HG03196 (cell line): ENCODE results near the gene VDR.

Experiments used
- ATAC-seq: cut with Tn5 transposase; IDR thresholded peaks from one replicate; pipeline ENCODE4 v1.9.1; 2021; ENCODE audit not compliant: unreplicated experiment

The VDR gene

DNA sequence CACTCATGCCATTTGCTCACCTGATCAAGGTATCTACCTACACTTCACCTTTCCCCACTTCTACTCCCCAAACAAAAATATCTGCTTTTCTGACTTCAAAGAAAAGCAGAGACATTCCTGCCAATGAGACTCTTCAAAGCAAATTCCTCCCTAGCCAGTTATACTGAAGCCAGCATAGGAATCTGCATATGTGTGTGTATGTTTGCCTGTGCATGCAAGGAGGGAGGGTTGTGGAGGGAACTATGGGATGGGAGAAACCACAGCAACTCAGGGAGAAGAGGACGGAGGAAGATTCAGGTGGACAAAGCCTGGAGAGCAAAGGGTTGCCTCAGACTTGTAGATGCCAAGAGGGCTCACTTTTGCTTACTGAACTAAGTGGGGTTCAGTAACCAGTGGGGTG is 26.4 kb upstream of the VDR start:
- no peak for ATAC-seq

DNA sequence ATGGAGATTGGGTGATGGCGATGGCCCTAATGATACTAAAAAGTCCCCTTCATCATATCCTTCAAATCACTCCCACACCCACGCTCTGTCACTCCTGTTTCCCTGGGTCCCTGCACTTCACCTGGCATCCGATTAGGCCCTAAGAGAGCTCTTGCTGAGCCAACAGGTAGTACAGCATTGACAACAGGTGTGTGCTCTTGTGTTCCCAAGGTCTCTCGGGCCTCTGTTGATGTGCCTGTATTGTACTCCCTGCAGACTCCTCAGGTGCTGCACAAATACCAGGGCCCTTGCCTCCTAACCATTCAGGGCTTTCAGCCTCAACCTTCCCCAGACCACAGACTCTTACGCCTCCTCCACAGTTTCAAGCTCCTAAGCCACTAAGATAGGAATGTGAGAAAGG is 25.8 kb upstream of the VDR start:
- no peak for ATAC-seq

DNA sequence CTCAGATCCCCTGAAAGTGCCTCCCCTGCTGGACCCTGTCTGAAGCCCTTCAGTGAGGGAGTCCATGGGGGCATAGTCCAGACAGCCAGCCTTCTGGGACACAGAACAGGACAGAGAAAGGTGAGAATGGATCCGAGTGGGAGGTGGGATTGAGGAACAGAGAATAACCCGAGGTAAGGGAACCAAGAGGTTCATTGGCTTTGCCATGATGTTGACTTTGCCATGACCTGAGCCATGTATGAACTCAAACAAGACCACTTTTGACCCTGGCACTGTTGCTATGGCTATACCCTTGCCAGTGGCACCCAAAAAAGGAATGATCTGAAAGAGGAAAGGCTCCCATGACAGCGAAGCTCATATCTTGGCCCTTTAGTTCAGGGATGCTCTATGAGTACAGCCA is 22.6 kb upstream of the VDR start:
- ATAC-seq: no peak

DNA sequence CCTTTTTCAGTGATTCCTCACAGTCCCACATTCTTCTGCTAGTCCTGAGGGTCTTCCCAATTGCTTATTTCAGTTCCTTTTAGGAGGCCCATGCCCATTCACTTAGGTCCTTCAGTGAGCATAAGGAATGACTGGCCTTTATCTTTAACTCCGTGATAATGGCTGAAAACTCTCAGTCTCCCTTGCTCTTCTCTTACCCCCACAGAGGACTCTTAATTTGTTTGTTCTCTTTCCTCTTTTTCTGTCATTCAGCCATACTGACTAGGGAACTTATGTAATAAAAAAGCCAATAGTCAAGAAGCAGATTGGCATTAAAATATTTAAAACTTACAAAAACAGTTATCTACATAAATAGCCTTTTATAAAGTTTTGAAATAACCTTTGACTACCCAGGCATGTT is 17.1 kb upstream of the VDR start:
- ATAC-seq: no peak

DNA sequence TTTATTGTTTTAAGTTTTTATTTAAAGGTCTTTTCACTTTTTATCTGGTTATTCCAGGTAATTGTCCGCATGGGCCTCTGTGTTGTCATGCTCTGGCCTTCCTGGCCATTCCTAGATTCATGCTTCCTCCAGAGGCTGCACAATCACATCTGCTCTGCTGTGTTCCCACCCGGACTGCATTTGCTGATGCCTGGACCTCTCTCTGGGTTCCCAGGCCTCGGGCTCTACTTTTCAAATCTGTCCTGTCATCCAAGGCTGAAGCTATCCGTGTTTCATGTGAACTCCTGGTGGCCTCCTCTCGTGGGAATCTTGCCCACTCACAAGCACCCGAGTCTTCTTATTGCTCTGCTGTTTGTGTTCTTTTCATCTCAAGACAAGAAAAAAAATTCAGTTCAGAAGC is 16.1 kb upstream of the VDR start:
- ATAC-seq: no peak

DNA sequence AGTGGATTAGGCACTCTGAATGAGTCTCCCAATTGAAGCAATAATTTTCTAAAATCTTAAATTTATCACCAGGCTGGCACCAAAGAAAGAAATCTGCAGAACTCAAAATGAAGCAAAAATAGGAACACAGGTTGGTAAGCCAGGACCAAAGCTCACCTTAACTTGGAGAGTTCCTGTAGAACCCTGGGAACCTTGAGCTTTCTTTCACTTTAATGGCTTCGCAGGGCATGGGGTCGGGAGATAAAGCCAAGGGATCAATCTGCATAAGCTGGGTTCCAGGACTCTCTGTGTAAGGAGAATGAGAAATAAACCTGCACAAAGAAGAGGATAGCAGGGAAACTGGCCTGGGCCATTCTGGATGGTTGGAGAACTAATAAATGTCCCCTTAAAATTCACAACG is 8.3 kb upstream of the VDR start:
- no peak for ATAC-seq

DNA sequence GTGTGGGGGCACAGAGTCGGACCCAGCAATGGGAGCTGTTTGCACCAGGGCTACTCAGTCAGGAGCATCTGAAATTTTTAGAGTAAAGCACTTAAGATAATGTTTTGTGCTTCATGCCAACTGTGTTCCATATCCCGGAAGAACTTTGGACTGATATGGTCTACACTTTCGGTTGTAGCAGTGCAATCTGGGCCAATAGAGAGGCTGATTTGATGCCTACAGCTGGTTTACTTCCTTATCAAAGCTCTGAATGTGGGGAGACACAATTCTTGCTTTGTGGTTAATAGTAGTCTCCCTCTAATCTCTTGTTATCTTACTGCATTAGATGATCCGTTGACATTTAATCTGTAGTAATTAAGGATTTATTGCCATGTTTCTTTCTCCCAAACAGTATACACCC is 7.8 kb upstream of the VDR start:
- ATAC-seq: no peak

DNA sequence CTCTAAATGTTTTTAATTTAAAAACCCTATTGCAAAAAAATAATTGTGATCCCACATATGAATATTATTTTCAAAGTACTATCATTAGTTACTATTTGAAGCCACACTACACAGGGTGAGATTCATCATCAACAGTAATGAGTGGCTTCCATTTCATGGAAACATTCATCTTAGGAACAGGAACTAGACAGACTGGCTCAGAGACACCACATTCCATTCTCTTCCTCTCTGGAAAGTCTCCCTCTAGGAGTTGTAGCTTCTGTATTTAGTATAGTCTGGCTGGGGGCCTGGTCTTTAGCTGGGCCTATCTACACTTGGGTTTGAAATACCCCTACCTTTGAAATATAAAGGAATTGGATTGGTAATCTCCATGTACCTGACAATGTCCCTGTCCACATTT is 6.2 kb upstream of the VDR start:
- ATAC-seq: no peak

DNA sequence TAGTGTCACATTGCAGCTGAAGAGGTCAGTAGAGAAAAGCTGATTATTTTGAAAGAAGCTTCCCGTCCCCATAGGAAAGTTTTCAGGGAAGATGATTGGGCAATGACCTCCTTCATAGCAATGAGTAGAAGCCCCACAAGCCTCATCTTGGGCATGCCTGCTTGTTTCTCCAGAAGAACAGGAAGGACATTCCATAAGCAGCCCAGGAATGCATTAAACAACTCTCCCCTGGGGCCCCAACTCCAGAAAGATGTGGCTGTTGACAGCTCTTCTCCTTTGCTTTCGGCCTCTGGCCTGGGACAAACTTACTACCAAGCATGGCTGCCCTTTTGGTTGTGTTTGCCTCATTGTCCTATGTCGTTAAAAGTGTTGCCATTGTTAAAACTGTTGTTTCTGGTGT is 5.7 kb upstream of the VDR start:
- no peak for ATAC-seq

DNA sequence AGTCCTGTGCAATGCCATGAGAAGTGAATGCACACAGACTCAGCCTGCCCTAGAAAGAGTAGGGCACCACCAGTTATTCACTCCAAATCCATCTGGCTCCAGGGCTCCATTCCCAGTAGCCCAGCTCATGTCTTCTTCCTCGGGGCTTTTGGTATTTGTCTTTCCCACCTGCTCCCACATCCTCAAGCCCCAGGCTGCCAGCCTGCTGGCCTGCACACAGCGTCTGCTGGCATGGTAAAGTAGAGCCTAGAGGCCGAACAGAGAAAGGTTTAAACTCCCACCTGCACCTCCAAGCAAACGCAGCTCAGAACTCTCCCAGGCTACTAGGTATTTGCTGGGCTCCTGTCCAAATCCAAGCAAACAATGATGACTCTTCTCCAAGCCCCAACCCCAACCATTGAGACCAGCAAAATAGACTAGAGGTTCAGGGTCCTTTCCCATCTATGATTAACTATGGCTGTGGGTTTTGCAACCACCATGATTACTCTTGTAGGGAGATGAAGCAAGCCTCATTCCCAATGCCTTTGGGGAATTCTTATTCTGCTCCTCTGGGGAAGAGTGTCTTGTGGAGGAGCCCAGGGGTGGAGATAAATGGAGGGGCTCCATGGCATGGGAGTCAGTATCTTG is 5.2 kb upstream of the VDR start:
- no peak for ATAC-seq

DNA sequence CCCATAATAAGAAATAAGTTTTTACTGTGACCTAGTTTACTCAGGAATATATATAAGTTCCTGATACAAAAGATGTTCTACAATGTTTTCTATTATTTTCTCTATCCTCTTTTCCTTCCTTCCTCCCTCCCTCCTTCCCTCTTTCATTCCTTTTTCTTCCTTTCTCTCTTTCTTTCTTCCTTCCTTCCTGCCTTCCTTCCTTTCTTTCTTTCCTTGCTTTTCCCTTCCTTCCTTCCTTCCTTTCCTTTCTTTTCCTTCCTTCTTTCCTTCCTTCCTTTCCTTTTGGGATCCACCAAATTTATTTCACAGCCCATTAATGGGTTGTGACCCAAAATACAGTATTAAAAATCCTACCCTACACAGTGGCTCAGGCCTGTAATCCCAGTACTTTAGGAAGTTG is 3.9 kb upstream of the VDR start:
- ATAC-seq: no peak

DNA sequence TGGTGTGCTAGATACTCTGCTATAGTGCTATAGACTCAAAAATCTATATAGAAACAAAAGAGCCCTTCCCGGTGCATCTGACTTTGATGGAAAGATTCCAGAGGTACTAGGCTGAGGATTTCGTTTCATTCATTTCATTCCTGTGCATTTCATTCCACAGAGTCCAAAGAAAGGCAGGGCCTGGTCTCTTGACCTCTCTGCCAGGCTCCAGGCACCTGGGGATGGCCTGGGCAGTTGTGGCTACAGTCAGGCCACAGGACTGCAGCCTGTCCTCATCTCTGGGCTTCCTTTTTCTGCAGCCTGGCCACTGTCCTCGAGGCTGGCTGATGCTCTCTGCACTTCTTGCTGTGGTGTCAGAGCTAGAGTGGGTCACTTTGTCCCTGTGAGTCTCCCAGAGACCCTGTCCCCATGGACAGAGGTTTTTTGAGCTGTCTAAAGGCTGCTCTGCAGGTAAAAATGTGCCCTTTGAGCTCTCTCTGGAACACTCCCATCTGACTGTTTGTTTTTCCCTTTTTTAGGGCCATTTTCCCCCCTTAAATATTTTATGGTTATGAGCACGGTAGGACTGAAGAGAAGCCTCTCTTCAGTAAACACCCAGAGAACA is 3.2 kb upstream of the VDR start:
- ATAC-seq: no peak

DNA sequence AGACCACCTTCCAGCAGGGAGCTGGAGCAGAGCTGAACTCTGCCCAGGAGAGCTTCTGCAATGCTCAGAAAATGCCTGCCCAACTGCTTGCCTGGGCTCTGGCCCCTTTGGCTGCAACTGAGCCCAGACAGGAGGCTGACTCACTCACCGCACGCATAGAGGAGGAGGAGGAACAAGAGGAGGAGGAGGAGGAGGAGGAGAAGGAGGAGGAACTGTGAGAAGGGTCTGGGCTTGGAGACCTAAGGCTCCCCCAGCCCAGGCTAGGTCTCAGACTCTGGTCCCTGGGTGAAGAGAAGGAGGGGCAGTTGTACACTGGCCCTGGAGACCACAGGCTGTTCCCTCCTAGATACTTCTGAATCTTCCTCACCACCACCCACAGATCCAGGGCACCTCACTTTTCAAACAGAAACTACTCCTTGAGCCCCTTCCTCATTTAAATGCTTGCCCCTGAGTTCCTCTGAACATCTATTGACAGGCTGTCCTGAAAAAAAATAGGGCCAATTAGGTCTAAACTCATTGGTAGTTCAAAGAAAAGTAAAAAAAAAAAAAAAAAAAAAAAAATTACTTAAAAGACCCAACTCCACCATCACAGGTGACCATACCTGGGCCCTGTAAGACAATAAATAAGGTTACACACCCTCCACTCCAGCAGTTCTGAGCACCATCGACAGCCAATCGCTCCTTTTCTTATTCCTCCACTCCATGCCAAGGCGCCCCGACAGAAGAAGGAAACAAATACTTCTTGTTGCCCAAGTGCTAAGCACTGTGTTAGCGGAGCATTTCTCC is 674 bp downstream of the VDR start:
- ATAC-seq: no peak

DNA sequence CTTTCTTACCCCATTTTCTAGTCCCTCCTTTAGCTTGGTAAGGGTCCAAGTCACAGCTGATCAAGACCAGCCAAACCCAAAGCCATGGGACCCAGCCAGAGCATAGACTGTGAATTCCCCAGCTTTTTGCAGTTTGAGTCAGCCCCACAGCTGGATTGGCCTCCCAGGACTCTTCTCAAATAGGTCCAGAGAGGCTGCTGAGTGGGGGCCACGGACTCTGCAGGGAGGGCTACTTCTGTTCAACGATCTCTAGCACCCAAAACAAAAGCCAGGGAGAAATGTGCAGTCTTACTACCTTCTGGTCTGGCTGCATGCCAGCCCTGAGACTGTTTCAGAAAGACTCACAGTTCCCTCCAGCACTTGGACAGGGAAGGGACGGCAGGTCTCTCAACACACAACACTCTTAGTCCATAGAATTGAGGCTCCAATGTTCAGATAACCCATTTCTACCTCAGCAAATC is 1.6 kb downstream of the VDR start:
- ATAC-seq: no peak

DNA sequence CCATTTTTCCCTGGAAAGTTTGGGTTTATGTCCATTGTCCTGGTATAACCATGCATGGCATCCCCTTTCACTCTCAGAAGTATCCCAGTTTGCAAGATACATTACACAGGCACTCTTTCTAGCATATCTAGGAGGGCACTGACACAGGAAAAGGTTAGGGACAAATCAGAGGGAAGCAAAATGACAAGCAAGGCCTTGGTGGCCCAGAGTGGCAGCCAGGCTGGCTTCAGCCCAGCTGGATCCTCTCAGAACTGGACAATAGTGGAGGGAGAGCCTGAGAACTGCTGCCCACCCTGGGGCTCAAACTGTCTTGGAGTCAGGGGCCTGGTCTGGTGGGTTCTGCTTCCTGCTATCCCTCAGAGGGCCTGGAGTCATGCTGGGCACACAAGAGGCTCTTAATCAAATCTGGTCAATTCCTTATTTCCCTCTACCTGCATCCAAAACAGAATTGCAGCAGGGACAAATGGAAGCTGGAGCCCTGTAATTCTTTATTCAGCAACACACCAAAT is 2.6 kb downstream of the VDR start:
- ATAC-seq: no peak

DNA sequence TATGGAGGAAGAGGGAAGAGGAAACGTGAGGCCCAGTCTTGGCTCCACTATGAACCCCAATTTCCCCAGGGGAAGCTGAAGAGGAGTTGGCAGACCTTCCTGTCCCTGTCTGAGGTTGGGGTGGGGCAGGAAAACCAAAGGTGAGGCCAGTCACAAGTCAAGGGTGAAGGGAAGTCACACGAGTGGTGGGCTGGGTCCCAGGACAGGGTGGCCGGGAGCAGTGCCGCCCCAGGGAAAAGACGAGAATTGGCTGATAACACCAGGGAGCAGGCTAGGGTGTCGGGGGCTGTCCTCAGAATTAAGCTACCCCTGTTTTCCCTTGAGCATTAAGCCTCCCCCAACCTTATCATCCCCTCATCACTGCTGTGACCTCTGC is 3.1 kb downstream of the VDR start:
- no peak for ATAC-seq

DNA sequence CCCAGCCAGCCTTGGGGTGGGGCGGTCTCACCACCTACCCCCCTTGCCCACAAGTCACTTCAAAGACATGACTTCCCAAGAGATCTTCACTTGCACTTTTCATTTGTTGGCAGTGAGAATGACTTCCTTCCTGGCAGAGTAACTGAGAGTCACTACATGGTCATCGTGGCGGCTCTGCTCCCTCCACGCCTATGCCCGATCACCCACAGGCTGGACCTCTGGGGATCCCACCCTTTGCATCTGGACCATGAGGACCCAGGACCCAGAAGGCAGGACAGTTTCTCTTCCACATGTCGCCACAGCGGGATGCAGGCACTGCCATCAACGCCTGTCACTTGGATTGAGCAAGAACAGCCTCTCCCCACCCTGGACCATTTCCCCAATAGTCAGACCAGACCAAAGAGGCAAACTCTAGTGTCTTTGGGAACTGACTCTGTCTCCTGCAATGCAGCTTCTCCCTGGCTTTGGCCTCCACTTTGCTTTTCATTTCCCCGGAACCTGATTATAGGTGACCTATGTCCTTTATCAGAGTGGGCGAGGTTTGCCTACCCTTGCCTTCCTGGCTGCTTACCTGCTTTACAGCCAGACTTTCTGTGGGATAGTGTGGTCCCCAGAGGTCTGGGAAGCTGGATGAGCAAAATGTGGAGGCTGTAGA is 3.6 kb downstream of the VDR start:
- no peak for ATAC-seq

DNA sequence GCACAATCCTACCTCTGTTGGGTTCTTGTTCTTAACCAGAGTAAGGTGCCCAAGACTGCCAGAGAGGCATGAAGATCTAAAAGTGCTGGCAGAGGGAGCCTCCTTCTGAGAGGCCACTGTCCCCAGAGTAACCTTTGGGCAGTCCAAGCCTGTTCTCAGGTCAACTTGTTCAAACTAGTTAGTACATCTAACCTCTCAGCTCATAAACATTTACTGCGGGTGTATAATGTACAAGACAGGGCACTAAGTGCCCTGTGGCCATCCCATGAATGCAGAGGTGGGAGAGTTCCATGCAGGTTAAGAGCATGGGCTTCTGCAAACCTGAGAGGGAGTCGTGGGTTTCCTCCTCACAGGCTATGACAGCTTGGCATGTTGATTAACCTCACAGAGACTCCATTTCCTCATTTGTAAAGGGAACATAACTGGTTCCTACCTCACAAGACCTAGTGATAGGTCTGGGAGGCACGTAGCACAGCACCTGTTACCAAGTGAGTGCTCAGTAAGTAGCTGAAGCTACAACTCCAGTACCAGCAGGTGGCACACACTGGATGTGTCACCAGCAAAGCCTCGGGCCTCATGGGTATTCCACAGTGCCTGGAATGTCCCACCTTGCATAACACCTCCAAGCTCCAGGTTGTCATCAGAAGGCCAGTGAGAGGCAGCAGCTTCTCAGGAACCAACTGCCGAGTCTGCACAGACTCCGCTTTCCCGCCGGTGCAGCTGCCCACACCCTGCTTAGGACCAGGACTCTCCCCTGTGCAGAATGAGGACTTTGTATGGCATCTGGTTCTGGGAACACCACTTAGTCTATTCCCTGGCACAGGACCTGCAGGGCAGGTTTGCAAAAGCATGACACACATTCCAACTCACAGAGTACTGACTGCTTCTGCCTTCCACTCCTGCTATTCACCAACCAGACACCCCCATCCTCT is 4.4 kb downstream of the VDR start:
- no peak for ATAC-seq

DNA sequence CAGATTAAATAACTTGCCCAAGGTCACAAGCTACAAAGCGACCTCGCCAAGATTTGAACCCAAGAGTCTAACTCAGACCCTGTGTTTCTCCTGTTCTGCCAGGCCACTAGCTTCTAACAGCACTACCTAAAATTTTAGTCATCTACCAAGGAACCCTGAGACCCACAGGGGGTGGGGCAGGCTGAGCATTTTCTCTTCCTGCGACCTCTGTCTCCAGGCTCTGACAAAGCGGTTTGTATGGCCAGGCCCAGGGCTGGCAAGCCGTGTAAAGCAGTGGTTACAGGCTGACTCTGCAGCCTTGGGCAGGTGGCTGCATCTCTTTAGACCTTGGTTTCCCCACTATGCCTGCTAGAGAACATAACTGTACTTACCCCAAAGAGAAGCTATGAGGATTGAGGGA is 5.3 kb downstream of the VDR start:
- ATAC-seq: no peak

DNA sequence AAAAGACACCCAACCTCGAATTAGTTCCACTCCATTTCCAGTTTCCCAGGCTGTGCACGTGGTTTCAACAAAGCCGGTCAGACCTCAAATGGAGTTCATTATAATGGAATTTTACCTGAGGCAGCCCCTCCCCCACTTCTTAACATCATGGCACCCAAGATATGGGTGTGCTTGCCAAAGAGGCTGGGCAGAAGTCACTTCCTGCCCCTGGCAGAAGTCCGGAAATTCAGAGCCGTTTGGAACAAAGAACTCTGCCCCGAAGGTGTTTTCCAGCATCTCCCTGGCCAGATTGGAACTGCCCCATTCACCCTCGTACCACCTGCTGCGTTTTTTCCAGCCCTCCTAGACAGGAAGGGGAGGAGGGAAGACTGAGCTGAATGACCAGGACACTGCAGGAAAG is 8.2 kb downstream of the VDR start:
- no peak for ATAC-seq

DNA sequence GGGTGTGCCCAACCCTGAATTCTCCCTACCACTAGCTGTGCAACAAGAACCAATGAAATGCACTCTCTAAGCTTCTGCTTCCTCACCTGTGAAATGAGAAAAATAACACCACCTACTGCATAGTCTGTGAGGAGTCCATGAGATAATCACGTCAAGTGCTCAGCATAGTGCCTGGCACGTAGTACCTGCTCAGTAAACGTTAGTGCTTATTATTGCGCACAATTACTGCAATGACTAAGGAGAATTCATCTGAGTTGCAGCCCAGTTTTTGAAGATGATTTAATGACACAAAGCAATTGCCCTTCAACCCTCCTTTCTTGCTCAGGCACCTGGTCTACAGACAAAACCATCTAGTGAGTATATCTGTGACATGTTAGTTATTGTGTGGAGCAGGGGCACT is 8.8 kb downstream of the VDR start:
- no peak for ATAC-seq
